NOMO-1 (cell line): ENCODE data around the gene GUCY2D.

Experiments
- DNase-seq, 2 experiments: peaks; one replicate each; lab custom pipeline; 2025; ENCODE audit not compliant: unreplicated experiment in 2 of 2; lab: John Stamatoyannopoulos, UW

GUCY2D gene

GRCh38 chr17:8062435-8062806 lies 60.0 kb downstream of the GUCY2D start:
- no peak for DNase-seq

GRCh38 chr17:8062807-8063483 lies 60.5 kb downstream of the GUCY2D start:
- DNase-seq, result peak in 1 of 2 experiments; percentile 7

- no peak for DNase-seq
These were observed 61.5 kb downstream of the GUCY2D start for GRCh38 chr17:8063761-8064534.

GRCh38 chr17:8064561-8065019 lies 62.2 kb downstream of the GUCY2D start:
- no peak for DNase-seq

- no peak for DNase-seq
These were observed 64.7 kb downstream of the GUCY2D start for GRCh38 chr17:8066841-8067775.

GRCh38 chr17:8067806-8068205 lies 65.4 kb downstream of the GUCY2D start:
- DNase-seq, result no peak

GRCh38 chr17:8068736-8069586 lies 66.5 kb downstream of the GUCY2D start:
- DNase-seq, result peak; percentile 41 to 72

- no peak for DNase-seq
These were observed 67.1 kb downstream of the GUCY2D start for GRCh38 chr17:8069587-8069860.
